KMS-11 (cell line): ENCODE data around the gene SLC10A1.
A peak's percentile ranks its signal among the peaks of the same experiment; 100 is the strongest.

Experiments
- H2AFZ ChIP-seq: fragments of 200-600 bp; sonication (generic); 2 replicates; pipeline ENCODE4 v1.6.1; 2016; ENCODE audit warnings: antibody characterized with exemption, mixed run types, low read depth
- H3K27ac ChIP-seq: fragments of 200-600 bp; sonication (generic); 2 replicates; pipeline ENCODE4 v1.6.1; 2016; ENCODE audit warnings: mild to moderate bottlenecking, mixed run types
- H3K27me3 ChIP-seq: fragments of 200-600 bp; sonication (generic); 2 replicates; pipeline ENCODE4 v1.6.1; 2017; ENCODE audit warnings: mild to moderate bottlenecking, low read depth, mixed run types, moderate library complexity; ENCODE audit not compliant: insufficient read depth
- H3K36me3 ChIP-seq: fragments of 200-600 bp; sonication (generic); 2 replicates; pipeline ENCODE4 v1.6.1; 2017; ENCODE audit warnings: mild to moderate bottlenecking, mixed run types; ENCODE audit not compliant: insufficient read depth
- H3K4me1 ChIP-seq: fragments of 200-600 bp; sonication (generic); 2 replicates; pipeline ENCODE4 v1.6.1; 2016; ENCODE audit warnings: mild to moderate bottlenecking, low read depth, mixed run types; ENCODE audit not compliant: poor library complexity, severe bottlenecking
- H3K4me2 ChIP-seq: fragments of 200-600 bp; sonication (generic); 2 replicates; pipeline ENCODE4 v1.7.0; 2016; ENCODE audit warnings: mild to moderate bottlenecking, mixed run types
- H3K4me3 ChIP-seq: fragments of 200-600 bp; sonication (generic); IDR thresholded peaks from 2 replicates; pipeline ENCODE4 v1.6.1; 2017; ENCODE audit warnings: low read depth, low read length, mixed read lengths; ENCODE audit not compliant: insufficient read depth
- H3K79me2 ChIP-seq: fragments of 200-600 bp; sonication (generic); 2 replicates; pipeline ENCODE4 v1.6.1; 2016; ENCODE audit warnings: low read depth, mixed run types; ENCODE audit not compliant: insufficient read depth
- H3K9ac ChIP-seq: fragments of 200-600 bp; sonication (generic); 2 replicates; pipeline ENCODE4 v1.6.1; 2016; ENCODE audit warnings: mild to moderate bottlenecking, mixed run types
- H4K20me1 ChIP-seq: fragments of 200-600 bp; sonication (generic); 2 replicates; pipeline ENCODE4 v1.6.1; 2016; ENCODE audit warnings: mild to moderate bottlenecking, mixed run types; ENCODE audit not compliant: insufficient read depth
- TF ChIP-seq, protein P1 (sequence below): fragments of 200-600 bp; sonication (generic); conservative IDR thresholded peaks from 2 replicates; pipeline ENCODE4 v1.6.1; 2017; ENCODE audit warnings: low read depth, mild to moderate bottlenecking, antibody characterized with exemption, low read length, moderate library complexity, mixed read lengths

SLC10A1 gene

DNA sequence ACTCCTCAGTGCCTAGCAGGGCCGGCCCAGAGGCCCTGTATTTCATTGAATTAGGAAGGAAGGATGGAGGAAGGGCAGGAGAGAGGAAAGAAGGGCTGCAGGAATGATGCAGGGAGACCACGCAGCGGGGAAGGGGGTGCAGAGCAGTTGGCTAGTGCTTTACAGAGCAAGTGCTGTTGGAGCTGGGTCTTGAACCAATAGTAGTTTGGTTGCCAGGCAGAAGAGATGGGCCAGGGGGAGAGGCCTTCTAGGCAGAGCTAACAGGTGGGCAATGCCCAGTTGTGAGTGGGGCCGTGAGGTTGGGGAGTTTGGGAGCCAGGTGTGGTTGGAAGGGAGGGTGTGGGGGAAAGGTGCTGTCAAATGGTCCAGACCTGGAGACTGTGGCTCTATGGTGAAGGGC is 69.2 kb downstream of the SLC10A1 start:
- peaks cover 4% of the 10 kb centered on the region for H3K4me1 ChIP-seq
- H4K20me1 ChIP-seq: no peaks in the 10 kb centered on the region
- no peaks in the 10 kb centered on the region for H3K27me3 ChIP-seq
- H3K79me2 ChIP-seq: no peaks in the 10 kb centered on the region
- no peaks in the 10 kb centered on the region for H3K36me3 ChIP-seq
- H3K27ac ChIP-seq: no peak overlapping the region
- H3K4me3 ChIP-seq: no peak overlapping the region
- TF ChIP-seq, protein P1, sequence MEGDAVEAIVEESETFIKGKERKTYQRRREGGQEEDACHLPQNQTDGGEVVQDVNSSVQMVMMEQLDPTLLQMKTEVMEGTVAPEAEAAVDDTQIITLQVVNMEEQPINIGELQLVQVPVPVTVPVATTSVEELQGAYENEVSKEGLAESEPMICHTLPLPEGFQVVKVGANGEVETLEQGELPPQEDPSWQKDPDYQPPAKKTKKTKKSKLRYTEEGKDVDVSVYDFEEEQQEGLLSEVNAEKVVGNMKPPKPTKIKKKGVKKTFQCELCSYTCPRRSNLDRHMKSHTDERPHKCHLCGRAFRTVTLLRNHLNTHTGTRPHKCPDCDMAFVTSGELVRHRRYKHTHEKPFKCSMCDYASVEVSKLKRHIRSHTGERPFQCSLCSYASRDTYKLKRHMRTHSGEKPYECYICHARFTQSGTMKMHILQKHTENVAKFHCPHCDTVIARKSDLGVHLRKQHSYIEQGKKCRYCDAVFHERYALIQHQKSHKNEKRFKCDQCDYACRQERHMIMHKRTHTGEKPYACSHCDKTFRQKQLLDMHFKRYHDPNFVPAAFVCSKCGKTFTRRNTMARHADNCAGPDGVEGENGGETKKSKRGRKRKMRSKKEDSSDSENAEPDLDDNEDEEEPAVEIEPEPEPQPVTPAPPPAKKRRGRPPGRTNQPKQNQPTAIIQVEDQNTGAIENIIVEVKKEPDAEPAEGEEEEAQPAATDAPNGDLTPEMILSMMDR: no peak
- no peak overlapping the region for H2AFZ ChIP-seq
- no peak overlapping the region for H3K9ac ChIP-seq
- H3K4me2 ChIP-seq: no peak overlapping the region

DNA sequence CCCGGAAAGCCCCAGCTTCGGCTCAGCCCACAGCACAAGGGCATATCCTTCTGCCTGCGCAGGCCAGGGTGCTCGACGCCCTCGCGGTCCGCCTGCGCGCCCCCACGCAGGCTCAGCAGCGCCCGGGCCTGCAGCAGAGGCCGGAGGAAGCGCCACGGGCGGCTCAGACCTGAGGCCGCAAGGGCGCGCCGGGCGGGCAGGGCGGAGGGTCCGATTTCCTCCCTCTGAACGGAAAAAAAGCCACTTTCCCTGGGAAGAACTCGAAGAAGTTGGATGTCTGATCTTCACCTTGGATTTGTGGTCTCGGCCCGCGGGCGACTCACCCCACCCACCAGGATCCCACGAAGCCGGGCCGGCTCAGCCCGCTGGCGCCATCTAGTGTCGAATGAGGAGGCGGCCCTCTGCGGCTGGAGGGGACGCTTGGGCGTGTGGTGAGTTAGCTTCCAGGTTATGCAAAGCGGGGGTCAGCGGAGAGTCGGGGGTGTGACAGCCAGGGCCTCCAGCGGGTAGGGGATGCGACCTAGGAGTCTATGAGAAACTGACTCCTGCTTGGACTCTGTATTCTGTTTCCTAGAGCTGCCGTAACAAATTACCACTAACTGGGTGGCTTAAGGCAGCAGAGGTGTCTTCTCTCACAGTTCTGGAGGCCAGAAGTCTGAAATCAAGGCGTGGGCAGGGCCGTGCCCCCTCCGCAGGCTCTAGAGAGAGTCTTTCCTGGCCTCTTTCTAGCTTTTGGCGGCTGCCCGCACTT is 70.1 kb downstream of the SLC10A1 start:
- no peak overlapping the region for H3K27ac ChIP-seq
- H3K79me2 ChIP-seq: no peaks in the 10 kb centered on the region
- H3K9ac ChIP-seq: no peak overlapping the region; the same call in 1 of the 2 replicates
- no peaks in the 10 kb centered on the region for H3K36me3 ChIP-seq
- H2AFZ ChIP-seq: peak overlapping the region; percentile 75
- TF ChIP-seq, protein P1: peak; percentile 83
- H3K27me3 ChIP-seq: no peaks in the 10 kb centered on the region
- no peaks in the 10 kb centered on the region for H4K20me1 ChIP-seq
- peak overlapping the region; percentile 36 for H3K4me2 ChIP-seq
- H3K4me3 ChIP-seq: no peak overlapping the region
- H3K4me1 ChIP-seq: peaks cover 4% of the 10 kb centered on the region
